Fibroblast of villous mesenchyme (primary cell): ENCODE data around the gene WDR31. TPM values are rescaled to one million over a fixed set of nuclear protein-coding genes. Genes with fewer than 3 reads are reported as not detected.

ENCODE experiments used
- DNase-seq: peaks from one replicate; pipeline ENCODE4 v3.0.0-alpha.2; 2010; ENCODE audit warnings: low read depth
- H3K4me3 ChIP-seq: 2 replicates; pipeline ENCODE4 v1.5.1; 2011; ENCODE audit warnings: low read depth, mild to moderate bottlenecking, low read length
- CTCF ChIP-seq: IDR thresholded peaks from 2 replicates; pipeline ENCODE4 v1.5.1; 2012; ENCODE audit warnings: low read depth, mild to moderate bottlenecking, low read length; ENCODE audit not compliant: insufficient read depth
- total RNA-seq: library from RNA; depleted of rRNA; stranded (reverse); fragments of >200 nt; gene quantifications from 2 replicates; pipeline ENCODE4 v1.2.3, GENCODE V29; 2012

Gene WDR31
- total RNA-seq, 1 donor = 0.86 TPM

DNA sequence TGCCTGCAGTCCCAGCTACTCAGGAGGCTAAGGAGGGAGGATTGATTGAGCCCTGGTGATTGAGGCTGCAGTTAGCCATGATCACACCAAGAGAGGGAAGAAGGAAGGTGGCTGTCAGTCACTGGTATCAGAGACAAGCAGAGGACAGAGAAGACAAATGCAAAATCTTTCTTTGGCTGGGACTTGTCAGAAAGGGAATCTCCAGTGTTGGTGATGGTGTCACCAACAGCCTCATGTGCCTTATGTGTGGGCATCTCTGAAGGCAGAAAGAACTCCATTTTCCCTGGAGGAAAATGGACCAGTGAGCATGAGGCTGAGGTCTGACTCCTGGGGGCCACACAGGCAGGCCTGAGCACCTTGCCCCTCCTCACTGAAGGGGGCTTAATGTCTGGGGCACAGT is 24.8 kb downstream of the WDR31 start:
- TF ChIP-seq CTCF = no peak
- no peak overlapping the region for H3K4me3 ChIP-seq
- DNase-seq = no peak

DNA sequence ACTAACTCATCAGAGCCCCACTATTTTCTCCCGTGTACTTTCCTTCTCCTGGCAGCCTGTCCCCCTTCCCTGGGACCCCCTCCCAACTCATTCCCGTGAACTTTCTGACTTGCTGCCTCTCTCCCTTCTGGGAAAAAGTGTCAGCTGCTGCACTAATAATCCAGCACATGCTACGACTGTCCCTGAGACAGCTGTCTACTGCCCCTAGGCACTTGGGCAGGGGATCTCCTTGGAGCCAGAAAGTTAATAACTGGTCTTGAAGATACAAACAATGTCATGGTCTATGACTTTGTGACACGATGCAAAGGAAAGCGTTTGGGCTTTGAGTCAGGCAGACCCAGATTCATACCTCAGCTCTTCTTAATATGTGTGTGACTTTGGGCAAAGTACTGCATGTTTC is 26.8 kb downstream of the WDR31 start:
- no peak for TF ChIP-seq CTCF
- no peak for DNase-seq

GRCh38 chr9:113311961-113312360 is 28.1 kb downstream of the WDR31 start:
- no peak for TF ChIP-seq CTCF
- H3K4me3 ChIP-seq = no peak overlapping the region
- DNase-seq = no peak

More for the DNA sequence above, 26.8 kb downstream of the WDR31 start:
- no peak overlapping the region for H3K4me3 ChIP-seq

DNA sequence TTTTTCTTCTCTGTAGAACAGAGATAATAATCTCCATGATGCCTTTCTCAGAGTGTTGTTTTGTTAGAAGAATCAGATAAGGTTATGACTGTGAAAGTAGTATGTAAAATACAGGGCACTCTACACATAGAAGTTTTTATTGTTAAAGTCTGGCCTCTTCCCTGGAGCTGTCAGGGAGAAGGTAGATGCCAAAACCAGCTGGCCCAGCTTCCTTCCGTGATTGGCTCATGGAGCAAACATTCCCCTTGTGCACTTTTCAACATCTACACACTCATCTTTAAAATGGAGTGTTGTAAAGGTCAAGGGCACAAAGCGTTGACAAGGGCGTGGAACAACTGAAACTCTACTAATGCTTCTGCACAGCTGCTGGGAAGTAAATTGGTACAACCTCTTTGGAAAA is 29.5 kb downstream of the WDR31 start:
- no peak overlapping the region for H3K4me3 ChIP-seq
- peak; percentile 10 for DNase-seq
- TF ChIP-seq CTCF = no peak

GRCh38 chr9:113309204-113309813 is 30.8 kb downstream of the WDR31 start:
- no peak overlapping the region for H3K4me3 ChIP-seq
- peak; percentile 63 for DNase-seq
- peak; percentile 76 for TF ChIP-seq CTCF

- TF ChIP-seq CTCF = no peak
- no peak for DNase-seq
- H3K4me3 ChIP-seq = no peak overlapping the region
Observed at GRCh38 chr9:113307396-113307975, 32.6 kb downstream of the WDR31 start.

DNA sequence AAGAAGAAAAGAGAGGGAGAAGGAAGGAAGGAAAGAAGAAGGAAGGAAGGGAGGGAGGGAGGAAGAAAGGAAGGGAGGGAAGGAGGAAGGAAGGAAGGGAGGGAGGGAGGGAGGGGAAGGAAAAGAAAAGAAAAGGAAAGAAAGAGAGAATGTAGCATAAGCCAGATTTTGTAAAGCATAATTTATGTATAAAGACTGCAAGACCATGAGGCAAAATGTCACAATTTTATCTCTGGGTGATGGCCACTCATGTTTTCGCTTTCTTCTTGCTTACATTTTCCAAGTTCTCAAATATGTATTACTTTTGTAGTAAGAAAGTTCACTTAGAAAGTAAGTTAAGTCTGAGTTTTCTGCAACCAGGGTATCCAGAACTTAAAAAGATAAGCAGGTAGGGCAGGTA is 33.5 kb downstream of the WDR31 start:
- H3K4me3 ChIP-seq = no peak overlapping the region
- TF ChIP-seq CTCF = no peak
- DNase-seq = no peak
